ENCODE data around the gene ZNF397. TPM values are rescaled to one million over a fixed set of nuclear protein-coding genes. Genes with fewer than 3 reads are reported as not detected.

ZNF397 gene
- total and polyA plus RNA-seq, 9 of the 15 experiments (the other 6 are each of a cell fraction or from before 2014, with no cell fraction given), result 6.4 to 24.2 (median 19.3) TPM

DNA sequence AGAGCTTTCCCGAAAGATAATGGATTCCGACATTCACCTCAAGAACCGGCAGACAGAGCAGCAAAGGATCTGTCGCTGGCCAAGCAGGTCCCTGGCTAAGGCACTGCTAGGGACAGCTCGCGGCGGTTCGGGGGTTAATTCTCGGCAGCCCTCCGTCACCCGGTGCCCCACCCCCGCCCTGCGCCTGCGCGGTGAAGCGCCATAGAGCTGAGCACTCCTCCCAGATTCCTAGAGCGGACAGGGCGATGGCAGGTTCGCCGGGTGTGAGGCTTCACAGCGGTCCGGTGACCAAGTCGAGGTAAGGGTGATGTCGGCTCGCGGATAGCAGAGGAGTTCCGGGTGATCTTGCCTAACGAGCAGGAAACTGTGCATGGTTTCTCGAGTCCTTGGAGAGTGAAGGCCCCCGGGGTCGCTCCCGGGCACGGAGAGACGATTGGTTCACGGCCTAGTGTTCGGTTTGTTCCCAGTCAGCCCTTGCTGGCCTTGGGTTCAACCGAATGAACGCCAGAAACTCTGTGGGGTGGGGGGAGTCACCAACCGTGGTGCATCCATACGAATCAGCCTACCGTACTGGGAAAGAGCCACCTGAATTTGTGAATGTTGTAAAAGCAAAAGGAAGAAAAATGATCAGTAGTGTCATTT, 49.4 kb downstream of the ZNF397 start, which contains the start of gene ZSCAN30 (continued):
- TF ChIP-seq, protein P1, sequence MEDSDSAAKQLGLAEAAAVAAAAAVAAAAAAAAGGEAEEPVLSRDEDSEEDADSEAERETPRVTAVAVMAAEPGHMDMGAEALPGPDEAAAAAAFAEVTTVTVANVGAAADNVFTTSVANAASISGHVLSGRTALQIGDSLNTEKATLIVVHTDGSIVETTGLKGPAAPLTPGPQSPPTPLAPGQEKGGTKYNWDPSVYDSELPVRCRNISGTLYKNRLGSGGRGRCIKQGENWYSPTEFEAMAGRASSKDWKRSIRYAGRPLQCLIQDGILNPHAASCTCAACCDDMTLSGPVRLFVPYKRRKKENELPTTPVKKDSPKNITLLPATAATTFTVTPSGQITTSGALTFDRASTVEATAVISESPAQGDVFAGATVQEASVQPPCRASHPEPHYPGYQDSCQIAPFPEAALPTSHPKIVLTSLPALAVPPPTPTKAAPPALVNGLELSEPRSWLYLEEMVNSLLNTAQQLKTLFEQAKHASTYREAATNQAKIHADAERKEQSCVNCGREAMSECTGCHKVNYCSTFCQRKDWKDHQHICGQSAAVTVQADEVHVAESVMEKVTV (CRISPR knock-in tag; IDR thresholded peaks at IDR 0.05), result no peak
- TF ChIP-seq, protein P2, sequence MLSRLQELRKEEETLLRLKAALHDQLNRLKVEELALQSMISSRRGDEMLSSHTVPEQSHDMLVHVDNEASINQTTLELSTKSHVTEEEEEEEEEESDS (CRISPR knock-in tag; IDR thresholded peaks at IDR 0.05), result no peak
- TF ChIP-seq, protein P3, sequence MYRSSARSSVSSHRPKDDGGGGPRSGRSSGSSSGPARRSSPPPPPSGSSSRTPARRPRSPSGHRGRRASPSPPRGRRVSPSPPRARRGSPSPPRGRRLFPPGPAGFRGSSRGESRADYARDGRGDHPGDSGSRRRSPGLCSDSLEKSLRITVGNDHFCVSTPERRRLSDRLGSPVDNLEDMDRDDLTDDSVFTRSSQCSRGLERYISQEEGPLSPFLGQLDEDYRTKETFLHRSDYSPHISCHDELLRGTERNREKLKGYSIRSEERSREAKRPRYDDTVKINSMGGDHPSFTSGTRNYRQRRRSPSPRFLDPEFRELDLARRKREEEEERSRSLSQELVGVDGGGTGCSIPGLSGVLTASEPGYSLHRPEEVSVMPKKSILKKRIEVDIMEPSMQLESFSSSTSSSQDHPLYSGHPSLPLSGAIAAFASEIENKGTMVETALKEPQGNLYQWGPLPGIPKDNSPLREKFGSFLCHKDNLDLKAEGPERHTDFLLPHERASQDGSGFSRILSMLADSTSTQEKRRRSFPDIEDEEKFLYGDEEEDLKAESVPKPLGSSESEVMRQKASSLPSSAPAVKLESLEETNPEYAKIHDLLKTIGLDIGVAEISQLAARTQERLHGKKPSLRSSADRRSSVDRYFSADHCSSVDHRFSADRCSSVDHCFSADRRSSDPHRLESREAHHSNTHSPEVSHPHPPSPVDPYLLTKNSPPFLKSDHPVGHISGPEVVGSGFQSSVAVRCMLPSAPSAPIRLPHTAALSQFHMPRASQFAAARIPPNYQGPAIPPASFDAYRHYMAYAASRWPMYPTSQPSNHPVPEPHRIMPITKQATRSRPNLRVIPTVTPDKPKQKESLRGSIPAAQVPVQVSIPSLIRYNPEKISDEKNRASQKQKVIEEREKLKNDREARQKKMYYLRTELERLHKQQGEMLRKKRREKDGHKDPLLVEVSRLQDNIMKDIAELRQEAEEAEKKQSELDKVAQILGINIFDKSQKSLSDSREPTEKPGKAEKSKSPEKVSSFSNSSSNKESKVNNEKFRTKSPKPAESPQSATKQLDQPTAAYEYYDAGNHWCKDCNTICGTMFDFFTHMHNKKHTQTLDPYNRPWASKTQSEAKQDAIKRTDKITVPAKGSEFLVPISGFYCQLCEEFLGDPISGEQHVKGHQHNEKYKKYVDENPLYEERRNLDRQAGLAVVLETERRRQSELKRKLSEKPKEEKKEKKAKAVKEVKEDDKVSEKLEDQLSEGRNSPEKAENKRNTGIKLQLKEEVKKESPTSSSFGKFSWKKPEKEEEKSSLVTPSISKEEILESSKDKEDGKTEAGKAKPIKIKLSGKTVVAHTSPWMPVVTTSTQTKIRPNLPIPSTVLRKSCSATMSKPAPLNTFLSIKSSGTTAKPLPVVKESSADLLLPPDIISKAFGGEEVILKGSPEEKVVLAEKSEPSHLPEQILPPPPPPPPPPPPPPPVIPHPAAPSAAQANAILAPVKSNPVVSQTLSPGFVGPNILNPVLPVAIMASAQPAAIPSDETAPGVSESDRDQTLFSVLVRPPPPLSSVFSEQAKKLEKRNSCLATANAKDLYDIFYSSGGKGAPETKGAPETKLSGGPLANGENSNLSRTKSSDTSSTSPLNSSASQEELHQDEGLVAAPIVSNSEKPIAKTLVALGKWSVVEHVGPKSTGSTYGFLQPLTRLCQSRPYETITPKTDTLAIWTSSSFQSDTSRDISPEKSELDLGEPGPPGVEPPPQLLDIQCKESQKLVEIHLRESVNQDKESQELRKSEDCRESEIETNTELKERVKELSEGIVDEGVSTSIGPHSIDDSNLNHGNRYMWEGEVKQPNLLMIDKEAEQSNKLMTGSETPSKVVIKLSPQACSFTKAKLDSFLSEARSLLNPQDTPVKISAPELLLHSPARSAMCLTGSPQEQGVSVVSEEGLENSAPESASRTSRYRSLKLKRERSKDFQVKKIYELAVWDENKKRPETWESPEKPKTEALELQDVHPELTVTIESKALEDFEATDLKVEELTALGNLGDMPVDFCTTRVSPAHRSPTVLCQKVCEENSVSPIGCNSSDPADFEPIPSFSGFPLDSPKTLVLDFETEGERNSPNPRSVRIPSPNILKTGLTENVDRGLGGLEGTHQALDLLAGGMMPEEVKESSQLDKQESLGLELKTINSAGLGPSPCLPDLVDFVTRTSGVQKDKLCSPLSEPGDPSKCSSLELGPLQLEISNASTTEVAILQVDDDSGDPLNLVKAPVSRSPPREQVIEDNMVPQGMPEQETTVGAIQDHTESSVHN (IDR thresholded peaks at IDR 0.05; ENCODE audit: borderline replicate concordance in 1 of 2, low read depth in 1 of 2), result peak in 1 of 2 experiments; percentile 59; a peak in 2 of 4 replicates
- TF ChIP-seq HDGF (IDR thresholded peaks at IDR 0.05) (no peak), NR2C1 (IDR thresholded peaks at IDR 0.05) (peak; percentile 80), NR2C1 (tag; IDR thresholded peaks at IDR 0.05) (peak; percentile 81), SMARCC2 (IDR thresholded peaks at IDR 0.05; ENCODE audit: low read depth) (0 out of 2 replicates have a peak, but pooled peaks have one; percentile 1), PRMT5 (CRISPR knock-in tag; IDR thresholded peaks at IDR 0.05) (no peak), HEY1 (CRISPR knock-in tag; IDR thresholded peaks at IDR 0.05; ENCODE audit: borderline replicate concordance) (no peak), RBM34 (IDR thresholded peaks at IDR 0.05; ENCODE audit: borderline replicate concordance, insufficient read depth, low read length) (no peak), ZNF263 (CRISPR knock-in tag; IDR thresholded peaks at IDR 0.05; ENCODE audit: borderline replicate concordance) (peak; percentile 74; the same call in 1 of the 2 replicates), NR3C1 (CRISPR knock-in tag; IDR thresholded peaks at IDR 0.05) (no peak)
- TF ChIP-seq, protein P4, sequence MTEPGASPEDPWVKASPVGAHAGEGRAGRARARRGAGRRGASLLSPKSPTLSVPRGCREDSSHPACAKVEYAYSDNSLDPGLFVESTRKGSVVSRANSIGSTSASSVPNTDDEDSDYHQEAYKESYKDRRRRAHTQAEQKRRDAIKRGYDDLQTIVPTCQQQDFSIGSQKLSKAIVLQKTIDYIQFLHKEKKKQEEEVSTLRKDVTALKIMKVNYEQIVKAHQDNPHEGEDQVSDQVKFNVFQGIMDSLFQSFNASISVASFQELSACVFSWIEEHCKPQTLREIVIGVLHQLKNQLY (CRISPR knock-in tag; conservative IDR thresholded peaks at IDR 0.05), result no peak
- TF ChIP-seq, protein P5, sequence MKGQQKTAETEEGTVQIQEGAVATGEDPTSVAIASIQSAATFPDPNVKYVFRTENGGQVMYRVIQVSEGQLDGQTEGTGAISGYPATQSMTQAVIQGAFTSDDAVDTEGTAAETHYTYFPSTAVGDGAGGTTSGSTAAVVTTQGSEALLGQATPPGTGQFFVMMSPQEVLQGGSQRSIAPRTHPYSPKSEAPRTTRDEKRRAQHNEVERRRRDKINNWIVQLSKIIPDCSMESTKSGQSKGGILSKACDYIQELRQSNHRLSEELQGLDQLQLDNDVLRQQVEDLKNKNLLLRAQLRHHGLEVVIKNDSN (CRISPR knock-in tag; IDR thresholded peaks at IDR 0.05), result peak; percentile 17; the same call in 1 of the 2 replicates
- TF ChIP-seq, protein P6, sequence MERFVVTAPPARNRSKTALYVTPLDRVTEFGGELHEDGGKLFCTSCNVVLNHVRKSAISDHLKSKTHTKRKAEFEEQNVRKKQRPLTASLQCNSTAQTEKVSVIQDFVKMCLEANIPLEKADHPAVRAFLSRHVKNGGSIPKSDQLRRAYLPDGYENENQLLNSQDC (CRISPR knock-in tag; IDR thresholded peaks at IDR 0.05), result peak; percentile 29; the same call in 1 of the 2 replicates

Data from K562 (cell line).